ENCODE data around the gene WDR49. TPM values are rescaled to one million over a fixed set of nuclear protein-coding genes. Genes with fewer than 3 reads are reported as not detected.

The WDR49 gene
- total and polyA plus RNA-seq, 2 experiments from 2014 or later = not detected

GRCh38 chr3:167673221-167673620, 19.5 kb upstream of the WDR49 start:
- Histone ChIP-seq H3K27me3 (no peaks in the 10 kb centered on the region), H3K36me3 (replicated peaks; ENCODE audit: insufficient read depth, low read depth) (no peaks in the 10 kb centered on the region), H3K79me2 (no peaks in the 10 kb centered on the region), H3K27ac (no peak overlapping the region), H3K4me1 (ENCODE audit: insufficient read depth) (no peaks in the 10 kb centered on the region), H3K9me2 (replicated peaks; ENCODE audit: insufficient read depth) (no peaks in the 10 kb centered on the region), H4K20me1 (ENCODE audit: insufficient read depth, poor library complexity, severe bottlenecking) (no peaks in the 10 kb centered on the region), H2AFZ (no peak overlapping the region), H3K9me3 (ENCODE audit: low read depth) (peaks cover 3% of the 10 kb centered on the region), H3K4me2 (no peak overlapping the region), H3K4me3 (no peak overlapping the region)
- TF ChIP-seq EZH2phosphoT487 (IDR thresholded peaks at IDR 0.05; ENCODE audit: low read depth, severe bottlenecking, unreplicated experiment) = no peak
- DNase-seq (ENCODE audit: low spot score) = no peak
- WGBS (ENCODE audit: low lambda C conversion rate, missing lambda C conversion rate) = 97% methylated on average over 1 of the region's 1 CpG

- no peak overlapping the region for H2AFZ ChIP-seq
- no peak overlapping the region for H3K4me3 ChIP-seq
- H3K4me2 ChIP-seq = no peak overlapping the region
- no peak for DNase-seq (ENCODE audit: low spot score)
- H3K9me3 ChIP-seq (ENCODE audit: low read depth) = no peaks in the 10 kb centered on the region
- H3K27ac ChIP-seq = no peak overlapping the region
- no peak for TF ChIP-seq EZH2phosphoT487 (IDR thresholded peaks at IDR 0.05; ENCODE audit: low read depth, severe bottlenecking, unreplicated experiment)
- no peak for TF ChIP-seq CTCF (IDR thresholded peaks at IDR 0.05; ENCODE audit: poor library complexity)
- no peak for TF ChIP-seq EZH2 (IDR thresholded peaks at IDR 0.05; ENCODE audit: borderline replicate concordance)
- H3K79me2 ChIP-seq = no peaks in the 10 kb centered on the region
- H3K4me1 ChIP-seq (ENCODE audit: insufficient read depth) = no peaks in the 10 kb centered on the region
- H3K36me3 ChIP-seq (replicated peaks; ENCODE audit: insufficient read depth, low read depth) = no peaks in the 10 kb centered on the region
- 86% methylated on average over 4 of the region's 4 CpGs for WGBS (ENCODE audit: low lambda C conversion rate, missing lambda C conversion rate)
- H3K9me2 ChIP-seq (replicated peaks; ENCODE audit: insufficient read depth) = no peaks in the 10 kb centered on the region
- no peaks in the 10 kb centered on the region for H4K20me1 ChIP-seq (ENCODE audit: insufficient read depth, poor library complexity, severe bottlenecking)
- no peaks in the 10 kb centered on the region for H3K27me3 ChIP-seq
Observed at GRCh38 chr3:167671878-167672427, 18.2 kb upstream of the WDR49 start.

GRCh38 chr3:167669699-167670098, 16.0 kb upstream of the WDR49 start:
- H3K36me3 ChIP-seq (replicated peaks; ENCODE audit: insufficient read depth, low read depth) = no peaks in the 10 kb centered on the region
- no peak overlapping the region for H2AFZ ChIP-seq
- 100% methylated on average over 1 of the region's 1 CpG for WGBS (ENCODE audit: low lambda C conversion rate, missing lambda C conversion rate)
- no peaks in the 10 kb centered on the region for H4K20me1 ChIP-seq (ENCODE audit: insufficient read depth, poor library complexity, severe bottlenecking)
- H3K9me3 ChIP-seq (ENCODE audit: low read depth) = no peaks in the 10 kb centered on the region
- no peaks in the 10 kb centered on the region for H3K79me2 ChIP-seq
- no peak for TF ChIP-seq CTCF (IDR thresholded peaks at IDR 0.05; ENCODE audit: poor library complexity)
- TF ChIP-seq EZH2 (IDR thresholded peaks at IDR 0.05; ENCODE audit: borderline replicate concordance) = no peak
- no peak for TF ChIP-seq EZH2phosphoT487 (IDR thresholded peaks at IDR 0.05; ENCODE audit: low read depth, severe bottlenecking, unreplicated experiment)
- H3K4me3 ChIP-seq = no peak overlapping the region
- no peaks in the 10 kb centered on the region for H3K4me1 ChIP-seq (ENCODE audit: insufficient read depth)
- H3K27me3 ChIP-seq = no peaks in the 10 kb centered on the region
- H3K4me2 ChIP-seq = no peak overlapping the region
- H3K9me2 ChIP-seq (replicated peaks; ENCODE audit: insufficient read depth) = no peaks in the 10 kb centered on the region
- no peak overlapping the region for H3K27ac ChIP-seq
- DNase-seq (ENCODE audit: low spot score) = no peak

- TF ChIP-seq EZH2phosphoT487 (IDR thresholded peaks at IDR 0.05; ENCODE audit: low read depth, severe bottlenecking, unreplicated experiment) (no peak), CTCF (IDR thresholded peaks at IDR 0.05; ENCODE audit: poor library complexity) (no peak), EZH2 (IDR thresholded peaks at IDR 0.05; ENCODE audit: borderline replicate concordance) (no peak)
- WGBS (ENCODE audit: low lambda C conversion rate, missing lambda C conversion rate) = 89% methylated on average over 1 of the region's 1 CpG
Observed at GRCh38 chr3:167668651-167669050, 14.9 kb upstream of the WDR49 start.

More at GRCh38 chr3:167668651-167669050, 14.9 kb upstream of the WDR49 start:
- Histone ChIP-seq H3K36me3 (replicated peaks; ENCODE audit: insufficient read depth, low read depth) (no peaks in the 10 kb centered on the region), H3K9me2 (replicated peaks; ENCODE audit: insufficient read depth) (no peaks in the 10 kb centered on the region), H2AFZ (no peak overlapping the region), H3K27me3 (no peaks in the 10 kb centered on the region), H3K4me1 (ENCODE audit: insufficient read depth) (no peaks in the 10 kb centered on the region), H3K9me3 (ENCODE audit: low read depth) (no peaks in the 10 kb centered on the region), H3K27ac (no peak overlapping the region), H3K4me2 (no peak overlapping the region), H4K20me1 (ENCODE audit: insufficient read depth, poor library complexity, severe bottlenecking) (no peaks in the 10 kb centered on the region), H3K79me2 (no peaks in the 10 kb centered on the region), H3K4me3 (no peak overlapping the region)
- DNase-seq (ENCODE audit: low spot score) = no peak

Measured in hepatocyte (in vitro differentiated cells).